Measurements from ENCODE around the gene ATP5F1B. TPM values are rescaled to one million over a fixed set of nuclear protein-coding genes. Genes with fewer than 3 reads are reported as not detected.

ATP5F1B gene
- total and polyA plus RNA-seq, 2 of the 8 experiments (the other 6 are each of a cell fraction or from before 2014, with no cell fraction given) = 900 to 1,522 TPM

DNA sequence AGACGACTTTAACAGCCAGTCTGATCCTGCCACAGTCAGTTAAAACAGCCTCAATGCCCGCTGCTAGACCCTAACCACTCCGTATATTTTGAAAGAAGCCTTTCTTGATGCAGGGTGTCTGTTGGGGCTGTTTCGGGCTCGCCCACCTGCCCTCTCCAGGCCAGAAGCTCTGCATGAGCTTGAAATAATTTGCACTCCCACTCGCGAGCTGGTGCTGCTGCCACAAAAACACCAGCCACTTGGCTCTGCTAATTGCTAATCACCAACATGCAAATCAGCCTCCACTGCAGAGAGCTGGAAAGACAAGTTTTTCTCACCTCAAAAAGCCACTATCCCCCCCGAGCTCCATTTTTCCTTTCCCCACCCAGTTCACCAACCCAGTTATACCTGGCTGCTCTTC lies 31.2 kb downstream of the ATP5F1B start (continued):
- TF ChIP-seq EP300 (IDR thresholded peaks at IDR 0.05; ENCODE audit: borderline replicate concordance in 1 of 2, low read depth in 2 of 2, low read length in 2 of 2) = no peak
